ENCODE results near the gene TTN. TPM values are rescaled to one million over a fixed set of nuclear protein-coding genes. Genes with fewer than 3 reads are reported as not detected.

Gene TTN
- total RNA-seq, 1 donor from 2014 or later = 3.8 TPM

DNA sequence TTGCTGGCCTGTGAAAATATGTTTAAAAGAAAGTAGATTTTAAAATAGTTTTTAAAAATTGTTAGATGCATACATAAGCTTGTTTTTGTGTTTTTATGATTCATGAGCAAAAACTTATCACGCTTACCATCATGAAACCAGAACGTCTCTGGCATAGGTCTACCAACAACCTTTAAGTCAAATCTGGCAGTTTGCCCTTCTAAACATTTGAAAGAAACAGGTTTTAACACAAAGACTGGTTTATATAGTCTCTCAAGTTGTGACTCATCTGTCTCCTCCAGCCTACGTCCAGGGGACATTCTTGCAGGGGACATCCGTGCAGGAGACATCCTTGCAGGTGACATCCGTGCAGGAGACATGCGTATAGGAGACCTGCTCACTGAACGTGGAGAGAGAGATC lies 29.6 kb downstream of the TTN start:
- no peak overlapping the region for H3K27ac Mint-ChIP-seq (ENCODE audit: unreplicated experiment)
- TF ChIP-seq, protein P1, sequence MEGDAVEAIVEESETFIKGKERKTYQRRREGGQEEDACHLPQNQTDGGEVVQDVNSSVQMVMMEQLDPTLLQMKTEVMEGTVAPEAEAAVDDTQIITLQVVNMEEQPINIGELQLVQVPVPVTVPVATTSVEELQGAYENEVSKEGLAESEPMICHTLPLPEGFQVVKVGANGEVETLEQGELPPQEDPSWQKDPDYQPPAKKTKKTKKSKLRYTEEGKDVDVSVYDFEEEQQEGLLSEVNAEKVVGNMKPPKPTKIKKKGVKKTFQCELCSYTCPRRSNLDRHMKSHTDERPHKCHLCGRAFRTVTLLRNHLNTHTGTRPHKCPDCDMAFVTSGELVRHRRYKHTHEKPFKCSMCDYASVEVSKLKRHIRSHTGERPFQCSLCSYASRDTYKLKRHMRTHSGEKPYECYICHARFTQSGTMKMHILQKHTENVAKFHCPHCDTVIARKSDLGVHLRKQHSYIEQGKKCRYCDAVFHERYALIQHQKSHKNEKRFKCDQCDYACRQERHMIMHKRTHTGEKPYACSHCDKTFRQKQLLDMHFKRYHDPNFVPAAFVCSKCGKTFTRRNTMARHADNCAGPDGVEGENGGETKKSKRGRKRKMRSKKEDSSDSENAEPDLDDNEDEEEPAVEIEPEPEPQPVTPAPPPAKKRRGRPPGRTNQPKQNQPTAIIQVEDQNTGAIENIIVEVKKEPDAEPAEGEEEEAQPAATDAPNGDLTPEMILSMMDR (IDR thresholded peaks at IDR 0.05; ENCODE audit: unreplicated experiment) = no peak

DNA sequence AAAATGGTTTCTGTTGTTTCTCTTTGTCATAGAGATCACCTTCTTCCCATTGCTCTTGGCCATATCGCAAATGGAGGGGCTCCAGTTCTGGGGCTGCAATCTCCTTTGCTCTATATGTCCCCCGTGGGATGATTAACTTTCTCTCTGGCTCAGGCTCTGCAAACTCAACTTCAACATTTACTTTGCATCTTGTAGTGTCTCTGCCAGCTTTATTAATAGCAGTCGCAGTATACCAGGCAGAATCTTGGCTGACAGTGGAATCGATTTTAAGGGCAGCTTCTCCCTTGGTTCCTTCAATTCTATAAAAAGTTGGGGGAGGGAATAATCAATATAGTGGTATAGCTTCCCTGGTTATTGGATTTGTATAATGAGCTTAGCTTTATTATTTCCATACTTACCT lies 30.5 kb downstream of the TTN start:
- no peak for DNase-seq (ENCODE audit: low spot score)
- Mint-ChIP-seq H3K27me3 (ENCODE audit: unreplicated experiment) (no peaks in the 10 kb centered on the region), H3K4me1 (ENCODE audit: unreplicated experiment) (no peaks in the 10 kb centered on the region), H3K9me3 (ENCODE audit: unreplicated experiment) (no peaks in the 10 kb centered on the region), H3K36me3 (ENCODE audit: low read depth, unreplicated experiment) (no peaks in the 10 kb centered on the region), H3K27ac (ENCODE audit: unreplicated experiment) (no peak overlapping the region), H3K4me3 (ENCODE audit: unreplicated experiment) (no peak overlapping the region)
- TF ChIP-seq, protein P1 (IDR thresholded peaks at IDR 0.05; ENCODE audit: unreplicated experiment) = no peak

More for the DNA sequence above, 29.6 kb downstream of the TTN start:
- Mint-ChIP-seq H3K4me1 (ENCODE audit: unreplicated experiment) (no peaks in the 10 kb centered on the region), H3K9me3 (ENCODE audit: unreplicated experiment) (no peaks in the 10 kb centered on the region), H3K4me3 (ENCODE audit: unreplicated experiment) (no peak overlapping the region), H3K36me3 (ENCODE audit: low read depth, unreplicated experiment) (no peaks in the 10 kb centered on the region), H3K27me3 (ENCODE audit: unreplicated experiment) (no peaks in the 10 kb centered on the region)
- no peak for DNase-seq (ENCODE audit: low spot score)

DNA sequence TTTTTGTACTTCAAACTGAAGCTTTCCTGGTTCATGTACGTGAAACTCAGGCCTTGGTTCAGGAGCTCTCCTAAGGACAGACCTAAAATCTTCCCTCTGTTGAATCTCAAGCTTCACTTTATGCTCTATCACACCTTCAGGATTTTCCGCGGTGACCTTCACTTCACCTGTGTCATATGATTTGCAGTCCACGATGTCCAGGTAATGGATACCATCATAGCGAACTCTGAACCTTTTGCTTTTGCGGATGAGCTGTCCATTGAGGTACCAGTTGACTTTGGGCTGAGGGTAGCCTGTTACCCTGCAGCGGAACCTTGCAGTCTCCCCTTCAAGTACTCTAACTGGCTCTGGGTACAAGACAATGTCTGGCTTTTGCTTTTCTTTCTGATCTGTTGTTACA lies 31.2 kb downstream of the TTN start:
- H3K27me3 Mint-ChIP-seq (ENCODE audit: unreplicated experiment) = no peaks in the 10 kb centered on the region
- TF ChIP-seq, protein P1 (IDR thresholded peaks at IDR 0.05; ENCODE audit: unreplicated experiment) = no peak
- DNase-seq (ENCODE audit: low spot score) = no peak
- no peaks in the 10 kb centered on the region for H3K36me3 Mint-ChIP-seq (ENCODE audit: low read depth, unreplicated experiment)
- H3K9me3 Mint-ChIP-seq (ENCODE audit: unreplicated experiment) = no peaks in the 10 kb centered on the region
- no peaks in the 10 kb centered on the region for H3K4me1 Mint-ChIP-seq (ENCODE audit: unreplicated experiment)
- H3K27ac Mint-ChIP-seq (ENCODE audit: unreplicated experiment) = no peak overlapping the region
- no peak overlapping the region for H3K4me3 Mint-ChIP-seq (ENCODE audit: unreplicated experiment)

DNA sequence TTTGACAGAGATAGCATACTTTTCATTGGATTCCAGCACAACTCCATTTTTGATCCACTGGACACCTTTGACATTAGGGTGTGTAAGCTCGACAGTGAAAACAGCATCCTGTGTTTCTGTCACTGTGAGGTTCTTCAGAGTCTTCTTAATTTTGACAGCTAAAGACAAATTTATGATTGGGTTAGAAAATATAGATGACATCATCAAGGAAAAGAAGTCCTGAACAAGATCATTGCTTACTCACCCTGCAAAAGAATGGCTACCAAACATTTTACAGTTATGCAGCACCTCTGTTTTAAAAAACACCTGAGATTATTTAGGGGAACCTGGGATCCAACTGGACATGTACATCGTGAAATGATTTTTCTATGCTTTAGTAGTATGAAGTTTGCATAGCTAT lies 36.7 kb downstream of the TTN start:
- Mint-ChIP-seq H3K9me3 (ENCODE audit: unreplicated experiment) (no peaks in the 10 kb centered on the region), H3K27ac (ENCODE audit: unreplicated experiment) (no peak overlapping the region), H3K27me3 (ENCODE audit: unreplicated experiment) (no peaks in the 10 kb centered on the region), H3K4me1 (ENCODE audit: unreplicated experiment) (no peaks in the 10 kb centered on the region), H3K36me3 (ENCODE audit: low read depth, unreplicated experiment) (no peaks in the 10 kb centered on the region), H3K4me3 (ENCODE audit: unreplicated experiment) (no peak overlapping the region)
- no peak for DNase-seq (ENCODE audit: low spot score)
- TF ChIP-seq, protein P1 (IDR thresholded peaks at IDR 0.05; ENCODE audit: unreplicated experiment) = no peak

DNA sequence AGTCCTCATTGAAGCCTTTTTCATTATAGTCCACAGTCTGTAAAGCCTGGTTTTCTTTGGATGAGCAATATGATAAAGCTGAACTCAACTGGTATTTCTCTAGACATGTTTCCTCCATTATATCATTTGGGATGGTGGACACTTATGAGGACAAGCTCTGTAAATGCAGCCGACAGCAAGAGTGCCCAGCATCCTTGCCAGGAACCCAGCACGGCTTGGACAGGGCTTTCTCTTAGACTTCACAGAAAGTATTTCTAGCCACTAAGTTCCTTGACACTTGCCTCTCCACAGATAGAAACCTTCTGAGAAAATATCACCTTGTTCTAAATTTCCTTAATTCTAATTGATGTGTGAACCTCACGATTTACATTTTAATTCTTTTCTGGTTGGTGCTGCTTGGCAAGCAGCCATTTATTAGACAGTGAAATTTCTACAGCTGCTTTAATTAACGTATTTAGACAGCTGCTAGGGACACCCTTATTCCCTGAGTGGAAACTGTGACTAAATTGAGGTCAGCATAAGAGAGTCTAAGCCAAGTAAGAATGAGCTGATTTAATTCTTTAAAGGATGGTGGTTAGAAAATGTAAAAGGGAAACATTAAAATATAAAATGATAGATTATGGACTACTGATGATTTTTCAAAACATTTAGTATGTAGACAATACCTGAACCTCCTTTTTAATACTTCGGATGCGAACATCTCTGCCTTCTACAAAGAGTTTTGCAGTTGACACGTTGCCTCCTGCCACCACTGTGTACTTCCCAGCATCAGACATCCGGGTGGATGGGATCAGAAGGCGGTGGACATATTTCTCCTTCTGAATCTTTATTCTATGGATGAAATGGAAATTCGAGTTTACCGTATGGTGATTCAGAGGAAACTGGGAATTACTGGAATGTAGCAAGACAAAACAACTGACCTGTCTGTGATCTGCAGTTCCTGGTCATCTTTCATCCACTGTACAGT lies 39.8 kb downstream of the TTN start:
- no peak overlapping the region for H3K27ac Mint-ChIP-seq (ENCODE audit: unreplicated experiment)
- no peaks in the 10 kb centered on the region for H3K9me3 Mint-ChIP-seq (ENCODE audit: unreplicated experiment)
- no peaks in the 10 kb centered on the region for H3K27me3 Mint-ChIP-seq (ENCODE audit: unreplicated experiment)
- TF ChIP-seq, protein P1 (IDR thresholded peaks at IDR 0.05; ENCODE audit: unreplicated experiment) = no peak
- no peak for DNase-seq (ENCODE audit: low spot score)
- H3K36me3 Mint-ChIP-seq (ENCODE audit: low read depth, unreplicated experiment) = no peaks in the 10 kb centered on the region
- H3K4me3 Mint-ChIP-seq (ENCODE audit: unreplicated experiment) = no peak overlapping the region
- H3K4me1 Mint-ChIP-seq (ENCODE audit: unreplicated experiment) = no peaks in the 10 kb centered on the region
